ENCODE data around the gene MRTFB.
A peak's percentile ranks its signal among the peaks of the same experiment; 100 is the strongest.

The MRTFB gene

GRCh38 chr16:14291286-14291685, 220.2 kb downstream of the MRTFB start:
- no peak for DNase-seq

- DNase-seq: no peak
These were observed 221.1 kb downstream of the MRTFB start for GRCh38 chr16:14292051-14292825.

- no peak for DNase-seq
These were observed 225.5 kb downstream of the MRTFB start for GRCh38 chr16:14296663-14297062.

GRCh38 chr16:14298374-14299122, 227.4 kb downstream of the MRTFB start:
- no peak for DNase-seq

- peak; percentile 90 for DNase-seq
These were observed 229.6 kb downstream of the MRTFB start for GRCh38 chr16:14300705-14301168.

- peak; percentile 68 for DNase-seq
These were observed 230.3 kb downstream of the MRTFB start for GRCh38 chr16:14301169-14302030.

- peak; percentile 89 for DNase-seq
These were observed 230.9 kb downstream of the MRTFB start for GRCh38 chr16:14302031-14302398.

- peak; percentile 50 for DNase-seq
These were observed 231.5 kb downstream of the MRTFB start for GRCh38 chr16:14302399-14303181.

GRCh38 chr16:14303182-14303618, 232.1 kb downstream of the MRTFB start:
- peak; percentile 40 for DNase-seq

- DNase-seq: peak; percentile 39
These were observed 232.7 kb downstream of the MRTFB start for GRCh38 chr16:14303639-14304394.

- no peak for DNase-seq
These were observed 233.9 kb downstream of the MRTFB start for GRCh38 chr16:14304891-14305460.

- DNase-seq: no peak
These were observed 235.5 kb downstream of the MRTFB start for GRCh38 chr16:14306485-14307058.

GRCh38 chr16:14307059-14307526, 236.0 kb downstream of the MRTFB start:
- no peak for DNase-seq

GRCh38 chr16:14307527-14308367, 236.6 kb downstream of the MRTFB start:
- peak; percentile 48 for DNase-seq

- DNase-seq: no peak
These were observed 237.2 kb downstream of the MRTFB start for GRCh38 chr16:14308368-14308723.

- DNase-seq: peak; percentile 87
These were observed 238.1 kb downstream of the MRTFB start for GRCh38 chr16:14309001-14309886.

GRCh38 chr16:14309906-14310305, 238.8 kb downstream of the MRTFB start:
- peak; percentile 34 for DNase-seq

GRCh38 chr16:14310519-14310991, 239.4 kb downstream of the MRTFB start:
- peak; percentile 77 for DNase-seq
